HCEC 1CT (cell line): ENCODE measurements around the gene CORT.
A peak's percentile ranks its signal among the peaks of the same experiment; 100 is the strongest.
"Not testable (repeated sequence)": the region's sequence is repeated elsewhere in the genome, so short reads cannot be mapped to it uniquely, and the experiment has no call there.

Source experiments
- DNase-seq: peaks from one replicate; pipeline ENCODE4 v3.0.0-alpha.2; 2017

The CORT gene

GRCh38 chr1:10449751-10450150, at the start of gene CORT:
Gene CORT, plus strand, starts transcription at chr1:10450031. Its CDS starts 193 bp downstream, at chr1:10450224.
- no peak for DNase-seq

GRCh38 chr1:10401281-10401680, 48.5 kb upstream of the CORT start:
- peak; percentile 40 for DNase-seq

- DNase-seq, result peak; percentile 88
Measured at GRCh38 chr1:10402729-10403274, 47.0 kb upstream of the CORT start.

- no peak for DNase-seq
Measured at GRCh38 chr1:10407201-10407600, 42.6 kb upstream of the CORT start.

GRCh38 chr1:10415211-10415930, 34.5 kb upstream of the CORT start:
- DNase-seq, result peak; percentile 13

GRCh38 chr1:10415967-10416366, 33.9 kb upstream of the CORT start:
- not testable (repeated sequence) for DNase-seq

GRCh38 chr1:10418741-10419140, 31.1 kb upstream of the CORT start:
- DNase-seq, result not testable (repeated sequence)

- no peak for DNase-seq
Measured at GRCh38 chr1:10419351-10419750, 30.5 kb upstream of the CORT start.

GRCh38 chr1:10421637-10422036, 28.2 kb upstream of the CORT start:
- DNase-seq, result no peak

GRCh38 chr1:10424034-10424433, 25.8 kb upstream of the CORT start:
- DNase-seq, result peak; percentile 7

- DNase-seq, result no peak
Measured at GRCh38 chr1:10424651-10425050, 25.2 kb upstream of the CORT start.

GRCh38 chr1:10425826-10426534, 23.9 kb upstream of the CORT start:
- DNase-seq, result not testable (repeated sequence)

GRCh38 chr1:10426535-10426848, 23.3 kb upstream of the CORT start:
- DNase-seq, result not testable (repeated sequence)

GRCh38 chr1:10428984-10429383, 20.8 kb upstream of the CORT start:
- no peak for DNase-seq

- DNase-seq, result peak; percentile 8
Measured at GRCh38 chr1:10429868-10430215, 20.0 kb upstream of the CORT start.

- DNase-seq, result peak; percentile 82
Measured at GRCh38 chr1:10430216-10431069, 19.4 kb upstream of the CORT start, which contains the start of gene CENPS. Gene CENPS, plus strand, starts transcription at chr1:10430433. Its CDS starts 85 bp downstream, at chr1:10430518.

- DNase-seq, result no peak
Measured at GRCh38 chr1:10431070-10431730, 18.6 kb upstream of the CORT start.

- DNase-seq, result no peak
Measured at GRCh38 chr1:10432910-10433700, 16.7 kb upstream of the CORT start.

- no peak for DNase-seq
Measured at GRCh38 chr1:10433790-10434189, 16.0 kb upstream of the CORT start.

- no peak for DNase-seq
Measured at GRCh38 chr1:10434590-10434989, 15.2 kb upstream of the CORT start.

- no peak for DNase-seq
Measured at GRCh38 chr1:10437052-10437451, 12.8 kb upstream of the CORT start.

- no peak for DNase-seq
Measured at GRCh38 chr1:10438677-10439163, 11.1 kb upstream of the CORT start.
